ENCODE data around the gene NAGPA. TPM values are rescaled to one million over a fixed set of nuclear protein-coding genes. Genes with fewer than 3 reads are reported as not detected.

Gene NAGPA
- total RNA-seq, 4 donors from 2014 or later: 37.5 to 104 (median 43.8) TPM

DNA sequence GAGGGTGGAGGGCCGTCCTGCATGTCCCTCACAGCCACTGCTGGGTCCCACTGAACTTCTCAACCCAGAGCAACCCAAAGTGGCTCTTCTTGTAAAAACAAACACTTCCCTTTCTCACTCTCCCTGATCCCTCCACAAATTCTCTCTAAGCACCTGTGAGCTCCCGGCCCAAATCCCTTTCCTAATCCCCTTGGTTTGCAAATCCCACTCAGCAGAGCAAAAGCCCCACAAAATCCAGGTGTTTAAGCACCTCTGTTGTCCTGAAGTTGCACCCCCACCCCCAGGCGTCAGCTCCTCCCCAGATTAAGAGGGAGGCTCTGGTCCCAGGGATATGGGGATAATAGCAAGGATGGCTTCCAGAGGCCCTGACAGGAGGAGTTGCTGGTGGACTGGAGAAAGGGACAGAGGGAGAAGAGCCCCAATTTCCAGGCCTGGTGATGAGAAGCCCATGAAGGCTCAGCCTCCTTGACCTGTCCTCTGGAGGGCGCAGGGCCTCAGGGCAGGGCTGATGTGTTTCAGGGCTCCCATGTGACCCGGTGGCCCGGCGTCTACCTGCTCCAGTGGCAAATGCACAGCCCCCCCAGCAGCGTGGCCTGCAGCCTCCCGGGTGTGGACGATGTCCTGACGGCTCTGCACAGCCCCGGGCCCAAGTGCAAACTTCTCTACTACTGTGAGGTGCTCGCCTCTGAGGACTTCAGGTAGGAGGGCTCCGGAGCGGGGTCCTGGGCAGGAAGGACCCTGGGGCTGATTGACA, 23.0 kb downstream of the NAGPA start:
- no peaks in the 10 kb centered on the region for H3K9me3 ChIP-seq
- no peaks in the 10 kb centered on the region for H3K4me1 ChIP-seq
- DNase-seq (ENCODE audit: low spot score in 2 of 2): no peak
- TF ChIP-seq EP300 (IDR thresholded peaks at IDR 0.05) (no peak), POLR2A (IDR thresholded peaks at IDR 0.05) (no peak)
- TF ChIP-seq, protein P1, sequence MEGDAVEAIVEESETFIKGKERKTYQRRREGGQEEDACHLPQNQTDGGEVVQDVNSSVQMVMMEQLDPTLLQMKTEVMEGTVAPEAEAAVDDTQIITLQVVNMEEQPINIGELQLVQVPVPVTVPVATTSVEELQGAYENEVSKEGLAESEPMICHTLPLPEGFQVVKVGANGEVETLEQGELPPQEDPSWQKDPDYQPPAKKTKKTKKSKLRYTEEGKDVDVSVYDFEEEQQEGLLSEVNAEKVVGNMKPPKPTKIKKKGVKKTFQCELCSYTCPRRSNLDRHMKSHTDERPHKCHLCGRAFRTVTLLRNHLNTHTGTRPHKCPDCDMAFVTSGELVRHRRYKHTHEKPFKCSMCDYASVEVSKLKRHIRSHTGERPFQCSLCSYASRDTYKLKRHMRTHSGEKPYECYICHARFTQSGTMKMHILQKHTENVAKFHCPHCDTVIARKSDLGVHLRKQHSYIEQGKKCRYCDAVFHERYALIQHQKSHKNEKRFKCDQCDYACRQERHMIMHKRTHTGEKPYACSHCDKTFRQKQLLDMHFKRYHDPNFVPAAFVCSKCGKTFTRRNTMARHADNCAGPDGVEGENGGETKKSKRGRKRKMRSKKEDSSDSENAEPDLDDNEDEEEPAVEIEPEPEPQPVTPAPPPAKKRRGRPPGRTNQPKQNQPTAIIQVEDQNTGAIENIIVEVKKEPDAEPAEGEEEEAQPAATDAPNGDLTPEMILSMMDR (IDR thresholded peaks at IDR 0.05): no peak
- WGBS, 2 donors: 52 to 60% methylated on average over 14 of the region's 15 CpGs
- H3K27ac ChIP-seq: peak overlapping the region in 1 of 4 donors; percentile 29
- no peak overlapping the region for H3K4me3 ChIP-seq
- no peaks in the 10 kb centered on the region for H3K36me3 ChIP-seq
- H3K27me3 ChIP-seq: no peaks in the 10 kb centered on the region

DNA sequence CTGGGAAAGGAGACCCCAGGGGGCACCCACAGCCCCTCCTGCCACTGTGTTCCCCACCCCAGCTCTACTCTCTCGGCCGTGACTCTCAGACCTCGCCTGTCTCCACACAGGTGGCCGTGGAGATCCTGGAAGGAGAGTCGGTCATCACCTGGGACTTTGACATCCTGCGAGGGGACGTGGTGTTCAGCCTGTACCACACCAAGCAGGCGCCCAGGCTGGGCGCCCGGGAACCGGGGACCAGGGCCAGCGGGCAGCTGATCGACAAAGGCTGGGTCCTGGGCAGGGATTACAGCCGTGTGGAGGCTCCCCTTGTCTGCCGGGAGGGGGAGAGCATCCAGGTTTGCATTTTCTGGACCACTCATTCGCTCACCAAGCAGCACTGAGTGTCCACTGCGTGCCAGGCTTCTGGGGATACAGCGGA, 25.4 kb downstream of the NAGPA start:
- Histone ChIP-seq H3K27me3 (no peaks in the 10 kb centered on the region), H3K27ac (peak overlapping the region in 1 of 4 donors; percentile 56), H3K4me3 (no peak overlapping the region), H3K4me1 (no peaks in the 10 kb centered on the region), H3K9me3 (no peaks in the 10 kb centered on the region), H3K36me3 (no peaks in the 10 kb centered on the region)
- DNase-seq (ENCODE audit: low spot score in 2 of 2): no peak
- 90 to 91% methylated on average over 16 to 17 of the region's 18 CpGs for WGBS, 2 donors
- TF ChIP-seq, protein P1 (IDR thresholded peaks at IDR 0.05): no peak
- TF ChIP-seq POLR2A (IDR thresholded peaks at IDR 0.05) (no peak), EP300 (IDR thresholded peaks at IDR 0.05) (no peak)

DNA sequence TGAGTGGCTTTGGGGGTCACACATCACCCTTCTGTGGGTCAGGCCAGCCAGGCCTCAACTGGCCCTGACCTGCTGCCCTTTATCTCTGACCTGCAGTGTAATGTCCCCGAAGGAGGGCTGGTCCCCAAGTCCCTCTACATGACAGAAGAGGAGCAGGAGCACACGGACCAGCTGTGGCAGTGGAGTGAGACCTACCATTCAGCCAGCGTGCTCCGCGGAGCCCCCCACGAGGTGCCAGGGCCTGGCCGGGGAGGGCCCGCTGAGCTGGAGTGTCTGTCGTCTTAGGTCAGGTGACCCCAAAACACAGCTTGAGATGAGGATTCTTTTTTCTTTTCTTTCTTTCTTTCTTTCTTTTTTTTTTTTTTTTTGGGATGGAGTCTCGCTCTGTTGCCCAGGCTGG, 26.5 kb downstream of the NAGPA start:
- Histone ChIP-seq H3K36me3 (no peaks in the 10 kb centered on the region), H3K9me3 (no peaks in the 10 kb centered on the region), H3K4me1 (no peaks in the 10 kb centered on the region), H3K4me3 (no peak overlapping the region), H3K27me3 (no peaks in the 10 kb centered on the region), H3K27ac (peak overlapping the region in 3 of 4 donors; percentile 59 to 80 (median 60))
- no peak for DNase-seq (ENCODE audit: low spot score in 2 of 2)
- 85 to 88% methylated on average over 10 of the region's 10 CpGs for WGBS, 2 donors
- TF ChIP-seq EP300 (IDR thresholded peaks at IDR 0.05): no peak
- TF ChIP-seq, protein P1 (IDR thresholded peaks at IDR 0.05): no peak
- TF ChIP-seq POLR2A (IDR thresholded peaks at IDR 0.05): no peak

DNA sequence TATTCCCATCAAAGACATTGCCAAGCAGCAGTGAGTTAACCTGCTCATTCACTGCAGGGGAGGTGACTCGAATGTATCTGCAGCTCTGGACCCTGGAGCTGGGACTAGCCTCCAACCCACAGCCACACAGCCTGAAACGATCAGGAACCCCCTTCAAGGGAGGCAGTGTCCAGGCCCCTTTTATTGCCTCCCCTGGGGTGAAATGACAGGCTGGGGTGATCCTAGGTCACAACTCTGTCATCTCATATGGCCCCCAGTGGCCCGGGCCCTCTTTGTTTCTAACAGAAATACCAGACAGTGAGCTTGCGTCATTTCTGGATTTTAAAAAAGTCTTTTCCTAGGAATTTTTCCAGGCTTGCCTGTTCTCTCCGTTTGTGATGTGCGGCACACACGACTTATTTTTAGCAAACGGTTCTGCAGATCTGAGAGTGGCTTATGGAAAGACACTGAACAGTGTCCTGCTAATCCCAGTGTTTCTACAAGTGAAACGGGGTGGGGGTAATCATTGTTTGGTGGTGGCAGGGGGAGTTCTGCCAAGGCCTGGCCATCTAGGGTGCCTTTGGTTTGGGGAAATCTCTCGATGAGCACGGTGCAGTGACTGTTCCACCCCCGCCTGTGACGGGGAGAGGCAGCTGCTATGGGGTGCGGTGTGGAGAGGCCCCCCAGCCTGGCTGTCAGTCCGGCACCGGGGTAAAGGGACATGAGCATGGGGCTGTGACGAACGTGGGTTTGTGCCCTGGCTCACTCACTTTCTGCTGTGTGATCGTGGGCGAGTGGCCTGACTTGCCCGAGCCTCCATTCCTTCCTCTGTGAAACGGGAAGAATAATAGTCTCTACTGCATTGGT, 27.2 kb downstream of the NAGPA start:
- Histone ChIP-seq H3K27ac (peak overlapping the region; percentile 0 to 80 (median 60)), H3K4me1 (no peaks in the 10 kb centered on the region), H3K9me3 (no peaks in the 10 kb centered on the region), H3K27me3 (no peaks in the 10 kb centered on the region), H3K4me3 (no peak overlapping the region), H3K36me3 (no peaks in the 10 kb centered on the region)
- no peak for DNase-seq (ENCODE audit: low spot score in 2 of 2)
- no peak for TF ChIP-seq EP300 (IDR thresholded peaks at IDR 0.05)
- no peak for TF ChIP-seq POLR2A (IDR thresholded peaks at IDR 0.05)
- TF ChIP-seq, protein P1 (IDR thresholded peaks at IDR 0.05): no peak
- 56 to 64% methylated on average over 19 to 21 of the region's 22 CpGs for WGBS, 2 donors

DNA sequence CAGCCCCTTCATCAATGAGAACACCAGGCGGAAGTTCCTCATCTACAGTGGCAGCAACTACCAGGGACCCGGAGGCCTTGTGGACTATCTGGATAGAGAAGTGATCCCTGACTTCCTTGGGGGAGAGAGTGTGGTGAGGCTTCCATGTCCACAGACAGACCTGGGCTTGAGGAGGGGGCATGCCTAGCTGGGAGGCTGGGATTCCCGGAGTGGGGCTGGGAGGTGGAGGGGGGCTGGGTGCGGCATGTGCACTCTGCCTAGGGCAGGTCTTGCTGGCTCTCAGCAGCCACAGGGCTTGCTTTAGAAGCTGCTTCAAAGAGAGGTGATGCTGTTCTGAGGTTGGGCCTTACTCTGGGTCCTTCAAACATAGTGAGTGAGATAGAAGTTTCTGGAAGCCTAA, 27.8 kb downstream of the NAGPA start:
- TF ChIP-seq EP300 (IDR thresholded peaks at IDR 0.05) (no peak), POLR2A (IDR thresholded peaks at IDR 0.05) (no peak)
- TF ChIP-seq, protein P1 (IDR thresholded peaks at IDR 0.05): no peak
- Histone ChIP-seq H3K4me3 (no peak overlapping the region), H3K4me1 (no peaks in the 10 kb centered on the region), H3K27ac (peak overlapping the region in 3 of 4 donors; percentile 0 to 80 (median 60)), H3K36me3 (no peaks in the 10 kb centered on the region), H3K9me3 (no peaks in the 10 kb centered on the region), H3K27me3 (no peaks in the 10 kb centered on the region)
- no peak for DNase-seq (ENCODE audit: low spot score in 2 of 2)
- WGBS, 2 donors: 76 to 81% methylated on average over 4 of the region's 4 CpGs
